C4-2B (cell line): Measurements from ENCODE around the gene CENPN.

Experiments
- CTCF ChIP-seq: fragments of 450-650 bp; conservative IDR thresholded peaks from 2 replicates; pipeline ENCODE4 v1.5.1; 2017; ENCODE audit warnings: mild to moderate bottlenecking
- ZFX ChIP-seq: fragments of 450-650 bp; IDR thresholded peaks from 2 replicates; pipeline ENCODE4 v1.6.1; 2017

- no peak for TF ChIP-seq CTCF
- no peak for TF ChIP-seq ZFX
Observed at GRCh38 chr16:80976946-80977345, 30.1 kb upstream of the CENPN start.
